ENCODE data around the gene ACTR1A. TPM values are rescaled to one million over a fixed set of nuclear protein-coding genes. Genes with fewer than 3 reads are reported as not detected.

The ACTR1A gene
- total RNA-seq, 4 donors from 2014 or later = 38.7 to 106 (median 70.9) TPM

DNA sequence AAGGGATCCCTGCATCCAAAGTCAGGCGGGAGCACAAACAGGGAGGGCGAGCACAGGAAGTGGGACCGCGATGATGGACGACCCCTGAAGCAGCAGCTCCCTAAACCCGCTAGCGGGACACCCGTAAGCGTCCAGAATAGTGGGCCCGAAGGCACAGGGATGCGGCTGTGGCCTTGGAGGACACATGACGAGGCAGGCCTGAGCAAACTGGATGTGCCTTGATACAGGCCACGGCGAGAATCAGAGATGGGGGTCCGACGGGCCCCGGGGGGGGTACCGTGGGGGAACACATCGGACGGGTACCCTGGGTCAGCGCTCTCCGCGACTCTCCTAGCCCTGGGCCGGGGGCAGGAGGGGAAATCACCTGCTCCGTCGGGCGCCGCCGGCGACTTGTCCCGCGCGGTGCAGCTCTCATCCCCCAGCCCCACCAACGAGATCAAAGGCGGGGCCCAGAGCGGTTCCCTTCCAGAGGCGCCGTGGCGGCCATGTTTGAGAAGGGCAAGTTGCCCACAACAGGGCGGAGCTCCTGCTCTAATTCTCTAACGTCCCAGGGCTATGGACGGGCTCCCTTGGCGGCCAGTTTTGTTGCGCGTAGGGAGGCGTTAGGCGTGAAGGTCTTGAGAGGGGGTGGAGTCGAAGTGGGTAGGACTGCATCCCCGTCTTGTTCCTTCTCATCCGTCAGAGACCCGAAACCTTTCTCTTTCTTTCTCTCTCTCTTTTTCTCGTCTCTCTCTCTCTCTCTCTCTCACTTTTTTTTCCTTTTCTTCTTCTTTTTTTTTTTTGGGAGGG lies 70.2 kb downstream of the ACTR1A start, which contains the start of gene CUEDC2:
Gene CUEDC2, minus strand, starts transcription at position 413 of the 789 bp plus-strand sequence. CDS start 7,386 bp downstream, outside the sequence.
- Histone ChIP-seq H3K9me3 (no peaks in the 10 kb centered on the region), H3K36me3 (no peaks in the 10 kb centered on the region), H3K27me3 (no peaks in the 10 kb centered on the region), H3K27ac (peak within 1 kb of the TSS; percentile 80 to 89), H3K4me1 (peaks cover 0 to 7% of the 10 kb centered on the region in 2 donors), H3K4me3 (peak within 1 kb of the TSS; percentile 73 to 100)
- peak; percentile 97 to 98 for DNase-seq
- intact Hi-C loops (cut with DNase I; ENCODE audit: low total_unique reads) = no loop called here
- TF ChIP-seq POLR2A (IDR thresholded peaks at IDR 0.05) (peak in 1 of 2 donors; percentile 52), CTCF (IDR thresholded peaks at IDR 0.05) (peak in 3 of 4 experiments; percentile 8 to 19 (median 9))

- peak overlapping the region; percentile 80 to 89 for H3K27ac ChIP-seq
- H3K4me3 ChIP-seq = peak overlapping the region; percentile 73 to 100
- H3K4me1 ChIP-seq = peaks cover 0 to 7% of the 10 kb centered on the region in 2 donors
- H3K27me3 ChIP-seq = no peaks in the 10 kb centered on the region
- no peaks in the 10 kb centered on the region for H3K36me3 ChIP-seq
- no peaks in the 10 kb centered on the region for H3K9me3 ChIP-seq
- TF ChIP-seq POLR2A (IDR thresholded peaks at IDR 0.05) (no peak), CTCF (IDR thresholded peaks at IDR 0.05) (no peak)
- intact Hi-C loops (cut with DNase I; ENCODE audit: low total_unique reads) = no loop called here
- no peak for DNase-seq
Measured at GRCh38 chr10:102431452-102432124, 70.9 kb downstream of the ACTR1A start.

- Histone ChIP-seq H3K9me3 (no peaks in the 10 kb centered on the region), H3K27me3 (no peaks in the 10 kb centered on the region), H3K4me3 (no peak overlapping the region), H3K36me3 (no peaks in the 10 kb centered on the region), H3K27ac (no peak overlapping the region), H3K4me1 (peaks cover 0 to 7% of the 10 kb centered on the region in 2 donors)
- intact Hi-C loops (cut with DNase I; ENCODE audit: low total_unique reads) = no loop called here
- DNase-seq = no peak
- TF ChIP-seq POLR2A (IDR thresholded peaks at IDR 0.05) (no peak), CTCF (IDR thresholded peaks at IDR 0.05) (no peak)
Measured at GRCh38 chr10:102429468-102429867, 73.0 kb downstream of the ACTR1A start.

MicroRNAs encoded within 50 kb of the gene (microRNA counts, 767-probe panel; counts per million panel counts)
- microRNA hsa-miR-146b-3p (0 counts per million in 2 donors), microRNA hsa-miR-146b-5p (3,581 to 5,257 counts per million in 2 donors)

Small RNAs within 50 kb of the gene (microRNA-seq; reads per million reads assigned to microRNA genes)
- gene MIR146B (ENCODE audit: borderline microRNAs expressed, borderline replicate concordance) = 992 reads per million, percentile 81 among the genes with 10 or more reads in this experiment

Small RNAs within 50 kb of the gene (small RNA-seq; reads per million reads assigned to genes)
- gene MIR146B = 165 reads per million, percentile 95 among the genes with 10 or more reads in this experiment

Other genes starting within 250 kb of the ACTR1A start
- 10 to 100 TPM in 2 of 4 donors, 1 to 10 TPM in 2; 6.4 to 61.7 (median 10.7) TPM for gene NFKB2, start 107.0 kb downstream of the ACTR1A start, total RNA-seq
- gene PSD, start 83.9 kb downstream of the ACTR1A start, total RNA-seq = 100 to 1,000 TPM in 1 of 4 donors, 10 to 100 TPM in 2, not detected in 1; 31.3 to 114 (median 37.3) TPM
- 10 to 100 TPM in 3 of 4 donors, 1 to 10 TPM in 1; 6.8 to 40.0 (median 16.7) TPM for gene FBXL15, start 81.9 kb downstream of the ACTR1A start, total RNA-seq
- 10 to 100 TPM; 26.2 to 51.6 (median 35.6) TPM for gene CUEDC2, start 70.1 kb downstream of the ACTR1A start, total RNA-seq
- under 1 TPM in 1 of 4 donors, not detected in 3; 0.21 TPM for gene C10orf95, start 51.2 kb downstream of the ACTR1A start, total RNA-seq
- gene SUFU, start 1.3 kb upstream of the ACTR1A start, total RNA-seq = 10 to 100 TPM in 2 of 4 donors, 1 to 10 TPM in 2; 2.8 to 20.7 (median 12.3) TPM
- gene TRIM8, start 141.8 kb upstream of the ACTR1A start, total RNA-seq = 100 to 1,000 TPM in 2 of 4 donors, 10 to 100 TPM in 2; 71.2 to 119 (median 102) TPM
- 10 to 100 TPM in 3 of 4 donors, 1 to 10 TPM in 1; 7.1 to 19.9 (median 11.0) TPM for gene ARL3, start 211.7 kb upstream of the ACTR1A start, total RNA-seq
- gene SFXN2, start 211.9 kb upstream of the ACTR1A start, total RNA-seq = 10 to 100 TPM in 2 of 4 donors, 1 to 10 TPM in 2; 1.2 to 16.9 (median 8.5) TPM
- gene WBP1L, start 241.2 kb upstream of the ACTR1A start, total RNA-seq = 10 to 100 TPM; 27.4 to 79.2 (median 55.3) TPM